Immature natural killer cell (primary cell): ENCODE measurements around the gene PTPRN. TPM values are rescaled to one million over a fixed set of nuclear protein-coding genes. Genes with fewer than 3 reads are reported as not detected.

Source experiments
- DNase-seq, 3 donors: peaks; one replicate each; pipeline ENCODE4 v3.0.0; 2022; ENCODE audit warnings: mixed read lengths in 1 of 3
- H3K27ac Mint-ChIP-seq, 6 donors: one replicate each; pipeline ENCODE4 v1.8.0; 2020; ENCODE audit warnings: mixed read lengths in 6 of 6, mild to moderate bottlenecking in 5 of 6, inconsistent platforms in 4 of 6, moderate library complexity in 3 of 6
- H3K27me3 Mint-ChIP-seq, 3 donors: one replicate each; pipeline ENCODE4 v1.8.0; 2020 to 2021; ENCODE audit warnings: low read depth in 3 of 3, mild to moderate bottlenecking in 3 of 3, mixed read lengths in 3 of 3, moderate library complexity in 3 of 3, inconsistent platforms in 1 of 3
- H3K36me3 Mint-ChIP-seq, 3 donors: one replicate each; pipeline ENCODE4 v1.8.0; 2020; ENCODE audit warnings: mixed read lengths in 3 of 3, inconsistent platforms in 2 of 3, mild to moderate bottlenecking in 2 of 3
- H3K4me1 Mint-ChIP-seq, 2 donors: one replicate each; pipeline ENCODE4 v1.8.0; 2020; ENCODE audit warnings: inconsistent platforms in 2 of 2, mild to moderate bottlenecking in 2 of 2, mixed read lengths in 2 of 2, moderate library complexity in 1 of 2
- H3K4me3 Mint-ChIP-seq, 5 donors: one replicate each; pipeline ENCODE4 v1.8.0; 2020; ENCODE audit warnings: mild to moderate bottlenecking in 5 of 5, mixed read lengths in 5 of 5, inconsistent platforms in 3 of 5, moderate library complexity in 3 of 5
- H3K9me3 Mint-ChIP-seq, 6 donors: one replicate each; pipeline ENCODE4 v1.8.0; 2020; ENCODE audit warnings: mild to moderate bottlenecking in 6 of 6, mixed read lengths in 6 of 6, inconsistent platforms in 4 of 6, moderate library complexity in 3 of 6
- polyA plus RNA-seq, 3 donors: library from polyadenylated mRNA; unstranded; fragments of 300-500 nt; fragmentation: Illumina TruSeq; gene quantifications; one replicate each; pipeline ENCODE4 v1.2.3, GENCODE V29; 2021

PTPRN gene
- polyA plus RNA-seq, 3 donors from 2014 or later: 0.41 TPM; not detected in 2

- peak overlapping the region in 1 of 6 donors; percentile 50 for H3K27ac Mint-ChIP-seq
- peaks cover 6 to 14% (median 12%) of the 10 kb centered on the region in 3 donors for H3K27me3 Mint-ChIP-seq
- peaks cover 10 to 17% of the 10 kb centered on the region in 2 donors for H3K4me1 Mint-ChIP-seq
- no peak for DNase-seq
- peaks cover 0 to 2% (median 0%) of the 10 kb centered on the region in 6 donors for H3K9me3 Mint-ChIP-seq
- no peaks in the 10 kb centered on the region for H3K36me3 Mint-ChIP-seq
- H3K4me3 Mint-ChIP-seq: no peak overlapping the region
Observed at GRCh38 chr2:219297766-219298456, 11.3 kb downstream of the PTPRN start.

DNA sequence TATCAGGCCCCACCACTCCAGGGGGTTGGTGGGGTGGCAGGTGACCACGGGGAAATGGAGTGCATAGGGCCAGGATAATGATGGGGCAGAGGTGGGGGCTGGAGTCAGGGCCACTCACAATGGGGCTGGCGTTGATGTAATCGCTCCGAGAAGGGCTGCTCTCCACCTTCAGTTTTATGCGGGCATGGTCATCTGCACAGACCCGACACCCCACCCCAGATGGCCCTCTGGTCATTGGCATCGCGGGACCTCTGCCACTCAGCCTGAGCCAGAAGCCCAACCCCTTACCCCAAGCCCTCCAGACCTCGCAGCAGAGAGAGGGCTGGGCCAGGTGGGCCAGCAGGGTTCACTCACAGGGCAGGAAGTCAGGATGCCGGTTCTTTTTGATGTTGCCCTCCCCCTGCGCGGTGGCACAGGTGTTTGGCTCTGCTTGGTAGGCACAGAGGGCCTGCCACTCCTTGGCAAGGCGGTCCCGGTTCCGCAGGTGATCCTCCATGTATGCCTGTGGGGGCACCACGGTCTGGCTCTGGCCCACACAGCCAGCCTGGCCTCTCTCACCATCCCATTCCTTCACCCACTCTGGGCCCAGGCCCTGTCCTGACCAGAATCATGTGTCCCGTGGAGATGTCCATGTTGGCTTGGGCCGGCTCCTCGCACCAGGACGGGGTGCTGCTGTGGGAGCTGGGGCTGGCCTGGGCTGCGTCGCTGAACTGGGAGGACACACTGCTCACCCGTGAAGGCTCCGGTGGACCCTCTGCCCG is 12.4 kb downstream of the PTPRN start:
- Mint-ChIP-seq H3K27me3 (peaks cover 6 to 12% (median 11%) of the 10 kb centered on the region in 3 donors), H3K4me3 (no peak overlapping the region), H3K4me1 (peaks cover 10 to 17% of the 10 kb centered on the region in 2 donors), H3K36me3 (no peaks in the 10 kb centered on the region), H3K27ac (no peak overlapping the region), H3K9me3 (peaks cover 0 to 2% (median 0%) of the 10 kb centered on the region in 6 donors)
- no peak for DNase-seq

- peaks cover 6 to 12% (median 7%) of the 10 kb centered on the region in 3 donors for H3K27me3 Mint-ChIP-seq
- H3K4me1 Mint-ChIP-seq: peaks cover 10 to 17% of the 10 kb centered on the region in 2 donors
- peak overlapping the region in 3 of 6 donors; percentile 24 to 87 (median 76) for H3K27ac Mint-ChIP-seq
- H3K36me3 Mint-ChIP-seq: no peaks in the 10 kb centered on the region
- H3K9me3 Mint-ChIP-seq: peaks cover 0 to 2% (median 0%) of the 10 kb centered on the region in 6 donors
- no peak for DNase-seq
- H3K4me3 Mint-ChIP-seq: no peak overlapping the region
Observed at GRCh38 chr2:219296142-219296541, 13.1 kb downstream of the PTPRN start.

- peaks cover 6 to 10% (median 7%) of the 10 kb centered on the region in 3 donors for H3K27me3 Mint-ChIP-seq
- H3K27ac Mint-ChIP-seq: peak overlapping the region; percentile 29 to 98 (median 92)
- no peaks in the 10 kb centered on the region for H3K36me3 Mint-ChIP-seq
- peaks cover 10 to 17% of the 10 kb centered on the region in 2 donors for H3K4me1 Mint-ChIP-seq
- H3K9me3 Mint-ChIP-seq: no peaks in the 10 kb centered on the region
- DNase-seq: peak; percentile 88 to 91 (median 90)
- H3K4me3 Mint-ChIP-seq: peak overlapping the region; percentile 73 to 86 (median 77)
Observed at GRCh38 chr2:219294356-219295351, 14.5 kb downstream of the PTPRN start.

- no peaks in the 10 kb centered on the region for H3K36me3 Mint-ChIP-seq
- H3K4me3 Mint-ChIP-seq: peak overlapping the region; percentile 73 to 86 (median 77)
- DNase-seq: no peak
- peaks cover 10 to 17% of the 10 kb centered on the region in 2 donors for H3K4me1 Mint-ChIP-seq
- no peaks in the 10 kb centered on the region for H3K9me3 Mint-ChIP-seq
- H3K27ac Mint-ChIP-seq: peak overlapping the region in 5 of 6 donors; percentile 86 to 98 (median 97)
- H3K27me3 Mint-ChIP-seq: peaks cover 2 to 10% (median 7%) of the 10 kb centered on the region in 3 donors
Observed at GRCh38 chr2:219293736-219294231, 15.4 kb downstream of the PTPRN start.

DNA sequence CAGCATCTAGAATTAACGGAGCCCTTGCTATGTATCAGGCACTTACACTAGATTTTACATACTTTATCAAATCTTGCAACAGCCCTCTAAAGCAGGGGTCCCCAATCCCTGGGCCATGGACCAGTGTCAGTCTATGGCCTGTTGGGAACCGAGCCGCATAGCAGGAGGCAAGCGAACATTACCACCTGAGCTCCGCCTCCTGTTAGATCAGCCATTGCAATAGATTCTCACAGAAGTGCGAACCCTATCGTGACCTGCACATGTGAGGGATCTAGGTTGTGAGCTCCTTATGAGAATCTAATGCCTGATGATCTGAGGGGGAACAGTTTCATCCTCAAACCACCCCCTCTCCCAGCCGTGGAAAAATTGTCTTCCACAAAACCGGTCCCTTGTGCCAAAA is 16.6 kb downstream of the PTPRN start:
- Mint-ChIP-seq H3K9me3 (no peaks in the 10 kb centered on the region), H3K27ac (peak overlapping the region in 3 of 6 donors; percentile 71 to 87 (median 74)), H3K27me3 (peaks cover 0 to 10% (median 4%) of the 10 kb centered on the region in 3 donors), H3K4me3 (peak overlapping the region in 1 of 5 donors; percentile 35), H3K36me3 (no peaks in the 10 kb centered on the region), H3K4me1 (peaks cover 10 to 16% of the 10 kb centered on the region in 2 donors)
- no peak for DNase-seq

GRCh38 chr2:219291910-219292490 is 17.2 kb downstream of the PTPRN start:
- Mint-ChIP-seq H3K4me3 (no peak overlapping the region), H3K36me3 (no peaks in the 10 kb centered on the region), H3K27ac (peak overlapping the region in 5 of 6 donors; percentile 16 to 87 (median 67)), H3K27me3 (peaks cover 0 to 6% (median 5%) of the 10 kb centered on the region in 3 donors), H3K4me1 (peaks cover 10 to 16% of the 10 kb centered on the region in 2 donors), H3K9me3 (no peaks in the 10 kb centered on the region)
- no peak for DNase-seq

DNA sequence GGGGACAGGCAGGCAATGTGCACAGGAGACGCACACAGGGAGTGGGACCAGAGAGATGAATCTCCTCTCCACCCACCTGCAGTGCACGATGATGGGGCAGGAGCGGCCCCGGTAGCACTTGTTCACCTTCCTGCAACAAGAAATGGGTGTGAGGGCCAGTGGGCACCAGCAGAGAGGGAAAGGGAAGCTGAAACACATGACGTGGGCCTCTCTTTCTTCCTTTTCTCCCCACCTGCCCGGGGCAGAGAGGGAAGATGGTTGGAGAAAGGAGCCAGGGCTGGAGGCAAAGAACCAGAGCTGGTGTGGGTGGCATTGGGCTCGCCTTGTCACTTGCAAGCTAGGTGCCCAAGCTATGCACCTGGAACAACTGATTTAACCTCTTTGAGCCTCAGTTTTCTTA is 17.8 kb downstream of the PTPRN start:
- H3K27me3 Mint-ChIP-seq: peaks cover 0 to 6% (median 5%) of the 10 kb centered on the region in 3 donors
- H3K27ac Mint-ChIP-seq: peak overlapping the region in 3 of 6 donors; percentile 74 to 87 (median 80)
- no peak for DNase-seq
- H3K4me3 Mint-ChIP-seq: no peak overlapping the region
- peaks cover 10 to 16% of the 10 kb centered on the region in 2 donors for H3K4me1 Mint-ChIP-seq
- H3K36me3 Mint-ChIP-seq: no peaks in the 10 kb centered on the region
- no peaks in the 10 kb centered on the region for H3K9me3 Mint-ChIP-seq

DNA sequence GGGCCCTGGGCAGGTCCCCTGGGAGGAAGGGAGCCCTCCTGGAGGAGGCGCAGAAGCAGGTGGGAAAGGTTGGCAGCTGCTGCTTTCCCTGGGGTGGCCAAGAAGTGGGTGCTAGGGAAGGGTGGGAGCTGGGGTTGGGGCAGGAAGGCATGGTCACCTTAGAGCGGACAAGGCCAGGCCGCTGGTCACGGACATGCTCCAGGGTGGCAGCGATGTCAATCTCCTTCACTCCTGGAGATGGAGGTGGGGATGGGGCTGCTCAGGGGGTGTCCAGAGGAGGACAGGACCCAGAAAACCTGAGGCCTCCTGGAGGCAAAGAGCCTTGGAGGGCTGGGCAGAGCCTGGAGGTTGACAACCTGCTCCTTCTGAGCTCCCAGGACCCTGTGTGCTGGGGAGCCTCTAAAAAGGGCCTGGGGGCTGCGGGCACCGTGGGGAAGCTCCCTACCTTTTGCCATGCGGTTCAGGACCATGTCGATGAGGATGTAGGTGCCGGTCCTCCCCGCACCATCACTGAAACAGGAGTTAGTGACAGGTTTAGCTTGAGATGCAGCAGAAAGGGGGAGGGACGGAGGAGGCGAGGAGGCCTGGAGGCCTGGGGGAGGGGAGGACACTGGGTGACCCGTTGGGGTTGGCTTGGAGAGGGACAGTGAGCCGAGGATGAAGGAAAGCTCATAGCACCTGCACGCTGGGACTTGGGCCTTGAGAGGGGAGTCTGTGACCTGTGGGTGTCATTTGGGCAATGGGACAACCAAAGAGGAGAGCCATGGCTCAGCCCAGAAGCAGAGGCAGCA is 18.6 kb downstream of the PTPRN start:
- peak overlapping the region in 4 of 6 donors; percentile 28 to 74 (median 44) for H3K27ac Mint-ChIP-seq
- H3K4me1 Mint-ChIP-seq: peaks cover 10 to 13% of the 10 kb centered on the region in 2 donors
- H3K36me3 Mint-ChIP-seq: no peaks in the 10 kb centered on the region
- H3K27me3 Mint-ChIP-seq: peaks cover 0 to 6% (median 3%) of the 10 kb centered on the region in 3 donors
- H3K9me3 Mint-ChIP-seq: no peaks in the 10 kb centered on the region
- H3K4me3 Mint-ChIP-seq: no peak overlapping the region
- DNase-seq: no peak

DNA sequence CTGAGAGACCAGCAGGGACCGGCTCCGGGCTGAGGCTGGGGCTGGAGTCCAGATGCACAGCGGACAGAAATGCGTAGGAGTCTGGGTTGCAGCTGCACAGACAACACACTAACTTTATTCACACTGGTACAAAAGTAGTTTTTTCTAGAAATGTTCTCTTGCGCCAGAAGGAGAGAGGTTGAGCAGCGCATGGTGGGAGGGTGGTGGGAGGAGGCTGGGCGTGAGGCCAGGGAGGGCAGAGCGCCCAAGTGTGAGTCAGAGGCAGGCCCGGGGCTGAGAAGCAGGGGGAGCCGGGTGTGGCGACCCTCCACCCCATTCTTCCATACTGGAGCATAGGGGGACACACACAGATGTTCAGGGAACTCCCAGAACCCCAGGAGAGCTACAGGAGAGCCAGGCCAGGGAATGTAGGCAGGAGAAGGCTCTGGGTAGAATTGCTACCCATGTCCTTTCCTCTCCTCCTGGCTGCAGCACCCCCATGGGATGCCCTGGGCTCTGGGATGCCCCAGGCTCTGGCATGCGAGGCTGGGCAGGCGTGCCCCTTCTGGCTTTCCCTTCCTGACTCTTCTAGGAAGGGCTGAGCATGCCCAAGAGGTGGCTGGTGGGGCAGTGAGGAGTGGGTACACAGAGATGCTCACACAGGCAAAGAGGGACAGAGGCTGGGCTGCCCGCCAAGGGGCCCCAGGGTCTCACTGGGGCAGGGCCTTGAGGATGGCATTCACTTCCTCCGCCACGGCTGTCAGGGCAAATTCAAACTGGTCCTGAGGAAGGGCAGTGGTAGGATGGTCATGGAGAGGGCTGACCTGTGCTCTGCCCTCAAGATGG is 19.5 kb downstream of the PTPRN start:
- Mint-ChIP-seq H3K27me3 (peaks cover 0 to 5% (median 3%) of the 10 kb centered on the region in 3 donors), H3K36me3 (peaks cover 0 to 3% (median 3%) of the 10 kb centered on the region in 3 donors), H3K9me3 (no peaks in the 10 kb centered on the region), H3K27ac (peak overlapping the region in 3 of 6 donors; percentile 34 to 64 (median 40)), H3K4me1 (peaks cover 6 to 7% of the 10 kb centered on the region in 2 donors), H3K4me3 (no peak overlapping the region)
- no peak for DNase-seq

GRCh38 chr2:219289195-219289536 is 20.0 kb downstream of the PTPRN start:
- Mint-ChIP-seq H3K4me1 (peaks cover 3% of the 10 kb centered on the region in 2 donors), H3K9me3 (no peaks in the 10 kb centered on the region), H3K36me3 (peaks cover 0 to 3% (median 3%) of the 10 kb centered on the region in 3 donors), H3K27me3 (peaks cover 0 to 3% (median 3%) of the 10 kb centered on the region in 3 donors), H3K27ac (peak overlapping the region in 2 of 6 donors; percentile 34 to 64), H3K4me3 (no peak overlapping the region)
- no peak for DNase-seq
